ENCODE data around the gene PAGR1. TPM values are rescaled to one million over a fixed set of nuclear protein-coding genes. Genes with fewer than 3 reads are reported as not detected.
A peak's percentile ranks its signal among the peaks of the same experiment; 100 is the strongest.

The PAGR1 gene
- total and polyA plus RNA-seq, 2 of the 8 experiments (the other 6 are each of a cell fraction or from before 2014, with no cell fraction given), result 35.4 to 56.4 TPM

GRCh38 chr16:29862884-29863668 is 47.1 kb downstream of the PAGR1 start, which contains the start of gene CDIPT (continued):
- TF ChIP-seq RNF2 (IDR thresholded peaks at IDR 0.05; ENCODE audit: borderline replicate concordance, low read depth, low read length, missing control alignments, poor library complexity, severe bottlenecking) (no peak), RAD21 (IDR thresholded peaks at IDR 0.05 in 1 of 2, conservative IDR thresholded peaks at IDR 0.05 in 1 of 2; ENCODE audit: low read depth in 2 of 2, low read length in 2 of 2) (peak in 1 of 2 experiments; percentile 23; a peak in 2 of 4 replicates), TAF1 (IDR thresholded peaks at IDR 0.05; ENCODE audit: low read depth, low read length) (peak; percentile 86), RBBP5 (IDR thresholded peaks at IDR 0.05; ENCODE audit: borderline replicate concordance, low read depth, low read length) (peak; percentile 83; the same call in 1 of the 2 replicates), SIX5 (IDR thresholded peaks at IDR 0.05; ENCODE audit: low read depth, low read length) (peak; percentile 57), POLR2AphosphoS5 (IDR thresholded peaks at IDR 0.05; ENCODE audit: low read depth, low read length) (no peak), SAP30 (IDR thresholded peaks at IDR 0.05; ENCODE audit: insufficient read depth, insufficient replicate concordance, low read length) (peak; percentile 31), NANOG (IDR thresholded peaks at IDR 0.05; ENCODE audit: insufficient read depth, low read depth, low read length, poor library complexity, severe bottlenecking) (peak; percentile 62), EGR1 (IDR thresholded peaks at IDR 0.05; ENCODE audit: borderline replicate concordance, low read depth, low read length) (peak; percentile 89), TCF12 (IDR thresholded peaks at IDR 0.05; ENCODE audit: low read depth, low read length) (peak; percentile 40; the same call in 1 of the 2 replicates), GTF2F1 (IDR thresholded peaks at IDR 0.05; ENCODE audit: borderline replicate concordance, low read depth, low read length) (no peak), CTCF (IDR thresholded peaks at IDR 0.05; ENCODE audit: control extremely low read depth in 1 of 3, insufficient read depth in 1 of 3, low read depth in 1 of 3, low read length in 3 of 3) (peak; percentile 73 to 94 (median 78)), YY1 (IDR thresholded peaks at IDR 0.05; ENCODE audit: low read depth, low read length) (0 out of 2 replicates have a peak, but pooled peaks have one; percentile 21), SIN3A (conservative IDR thresholded peaks at IDR 0.05 in 1 of 2, IDR thresholded peaks at IDR 0.05 in 1 of 2; ENCODE audit: low read depth in 1 of 2, low read length in 2 of 2) (peak; percentile 45 to 65; a peak in 1 of 4 replicates), ATF3 (IDR thresholded peaks at IDR 0.05; ENCODE audit: insufficient read depth, low read depth, low read length) (0 out of 2 replicates have a peak, but pooled peaks have one; percentile 23), CREB1 (IDR thresholded peaks at IDR 0.05) (peak; percentile 90), CHD2 (IDR thresholded peaks at IDR 0.05; ENCODE audit: low read length) (0 out of 2 replicates have a peak, but pooled peaks have one; percentile 37), SUZ12 (IDR thresholded peaks at IDR 0.05; ENCODE audit: low read length) (no peak), SP4 (IDR thresholded peaks at IDR 0.05; ENCODE audit: low read length) (peak; percentile 56; the same call in 1 of the 2 replicates)
